ENCODE measurements around the gene CAMSAP3. TPM values are rescaled to one million over a fixed set of nuclear protein-coding genes. Genes with fewer than 3 reads are reported as not detected.

Gene CAMSAP3
- total and polyA plus RNA-seq, 10 donors, result 0.28 to 1.5 (median 0.79) TPM

- WGBS, 5 donors, result 62 to 85% (median 69%) methylated on average over 9 to 10 of the region's 10 CpGs
- no peak for DNase-seq
- Histone ChIP-seq H3K4me1 (no peaks in the 10 kb centered on the region), H3K27me3 (replicated peaks in 1 of 7) (peaks cover 0 to 33% (median 0%) of the 10 kb centered on the region in 7 donors), H3K36me3 (no peaks in the 10 kb centered on the region), H3K9me3 (no peaks in the 10 kb centered on the region), H3K27ac (no peak overlapping the region), H3K4me3 (no peak overlapping the region)
- TF ChIP-seq, protein P1, sequence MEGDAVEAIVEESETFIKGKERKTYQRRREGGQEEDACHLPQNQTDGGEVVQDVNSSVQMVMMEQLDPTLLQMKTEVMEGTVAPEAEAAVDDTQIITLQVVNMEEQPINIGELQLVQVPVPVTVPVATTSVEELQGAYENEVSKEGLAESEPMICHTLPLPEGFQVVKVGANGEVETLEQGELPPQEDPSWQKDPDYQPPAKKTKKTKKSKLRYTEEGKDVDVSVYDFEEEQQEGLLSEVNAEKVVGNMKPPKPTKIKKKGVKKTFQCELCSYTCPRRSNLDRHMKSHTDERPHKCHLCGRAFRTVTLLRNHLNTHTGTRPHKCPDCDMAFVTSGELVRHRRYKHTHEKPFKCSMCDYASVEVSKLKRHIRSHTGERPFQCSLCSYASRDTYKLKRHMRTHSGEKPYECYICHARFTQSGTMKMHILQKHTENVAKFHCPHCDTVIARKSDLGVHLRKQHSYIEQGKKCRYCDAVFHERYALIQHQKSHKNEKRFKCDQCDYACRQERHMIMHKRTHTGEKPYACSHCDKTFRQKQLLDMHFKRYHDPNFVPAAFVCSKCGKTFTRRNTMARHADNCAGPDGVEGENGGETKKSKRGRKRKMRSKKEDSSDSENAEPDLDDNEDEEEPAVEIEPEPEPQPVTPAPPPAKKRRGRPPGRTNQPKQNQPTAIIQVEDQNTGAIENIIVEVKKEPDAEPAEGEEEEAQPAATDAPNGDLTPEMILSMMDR (IDR thresholded peaks at IDR 0.05 in 8 of 11, conservative IDR thresholded peaks at IDR 0.05 in 3 of 11), result no peak
- no peak for TF ChIP-seq POLR2AphosphoS5 (IDR thresholded peaks at IDR 0.05)
- no peak for TF ChIP-seq POLR2A (IDR thresholded peaks at IDR 0.05)
- intact Hi-C loops (cut with DNase I; ENCODE audit: low total_unique reads), result no loop called here
These were observed 11.7 kb downstream of the CAMSAP3 start for GRCh38 chr19:7607212-7607873.

GRCh38 chr19:7607874-7608560, 12.4 kb downstream of the CAMSAP3 start:
- TF ChIP-seq, protein P1 (IDR thresholded peaks at IDR 0.05 in 8 of 11, conservative IDR thresholded peaks at IDR 0.05 in 3 of 11), result no peak
- no peak for TF ChIP-seq POLR2A (IDR thresholded peaks at IDR 0.05)
- 89 to 95% (median 92%) methylated on average over 22 to 25 of the region's 25 CpGs for WGBS, 5 donors
- Histone ChIP-seq H3K9me3 (no peaks in the 10 kb centered on the region), H3K36me3 (no peaks in the 10 kb centered on the region), H3K4me1 (no peaks in the 10 kb centered on the region), H3K27ac (no peak overlapping the region), H3K27me3 (replicated peaks in 1 of 7) (peaks cover 0 to 30% (median 0%) of the 10 kb centered on the region in 7 donors), H3K4me3 (no peak overlapping the region)
- no peak for DNase-seq
- intact Hi-C loops (cut with DNase I; ENCODE audit: low total_unique reads), result no loop called here

GRCh38 chr19:7610491-7611240, 15.0 kb downstream of the CAMSAP3 start:
- H3K27ac ChIP-seq, result no peak overlapping the region
- intact Hi-C loops (cut with DNase I; ENCODE audit: low total_unique reads), result no loop called here
- DNase-seq, result no peak
- no peaks in the 10 kb centered on the region for H3K36me3 ChIP-seq
- no peak overlapping the region for H3K4me3 ChIP-seq
- no peaks in the 10 kb centered on the region for H3K9me3 ChIP-seq
- TF ChIP-seq, protein P1 (IDR thresholded peaks at IDR 0.05 in 8 of 11, conservative IDR thresholded peaks at IDR 0.05 in 3 of 11), result no peak
- TF ChIP-seq POLR2A (IDR thresholded peaks at IDR 0.05), result no peak
- TF ChIP-seq POLR2AphosphoS5 (IDR thresholded peaks at IDR 0.05), result no peak
- H3K27me3 ChIP-seq (replicated peaks in 1 of 7), result peaks cover 0 to 16% (median 0%) of the 10 kb centered on the region in 7 donors
- H3K4me1 ChIP-seq, result no peaks in the 10 kb centered on the region
- WGBS, 5 donors, result 73 to 89% (median 81%) methylated on average over 20 to 31 of the region's 31 CpGs

Data from spleen (tissue), 11 donors.